Osteocyte (in vitro differentiated cells): Measurements from ENCODE around the gene ALG3. TPM values are rescaled to one million over a fixed set of nuclear protein-coding genes. Genes with fewer than 3 reads are reported as not detected.

ENCODE experiments used
- DNase-seq: peaks from one replicate; pipeline ENCODE4 v3.0.0; 2021; ENCODE audit warnings: mixed read lengths; ENCODE audit not compliant: unreplicated experiment; ENCODE audit errors: extremely low spot score
- H3K27ac Mint-ChIP-seq: one replicate; pipeline ENCODE4 v1.8.0; 2021; ENCODE audit warnings: mild to moderate bottlenecking, mixed read lengths; ENCODE audit not compliant: unreplicated experiment
- H3K27me3 Mint-ChIP-seq: one replicate; pipeline ENCODE4 v1.8.0; 2021; ENCODE audit warnings: mixed read lengths; ENCODE audit not compliant: unreplicated experiment
- H3K36me3 Mint-ChIP-seq: one replicate; pipeline ENCODE4 v1.8.0; 2021; ENCODE audit warnings: mixed read lengths; ENCODE audit not compliant: unreplicated experiment
- H3K4me1 Mint-ChIP-seq: one replicate; pipeline ENCODE4 v1.8.0; 2021; ENCODE audit warnings: mixed read lengths; ENCODE audit not compliant: unreplicated experiment
- H3K4me3 Mint-ChIP-seq: one replicate; pipeline ENCODE4 v1.8.0; 2021; ENCODE audit warnings: mild to moderate bottlenecking, moderate library complexity, mixed read lengths; ENCODE audit not compliant: unreplicated experiment
- H3K9me3 Mint-ChIP-seq: one replicate; pipeline ENCODE4 v1.8.0; 2021; ENCODE audit warnings: mixed read lengths; ENCODE audit not compliant: unreplicated experiment
- CTCF ChIP-seq: fragments of 200-600 bp; sonication (generic); IDR thresholded peaks from 2 replicates; pipeline ENCODE4 v1.5.0; 2021; ENCODE audit warnings: antibody characterized with exemption, mild to moderate bottlenecking, moderate library complexity
- total RNA-seq: library from RNA; stranded (reverse); gene quantifications from 2 replicates; pipeline ENCODE4 v1.2.1, GENCODE V29; 2021

Gene ALG3
- total RNA-seq, 1 donor from 2014 or later = 40.7 TPM

- Mint-ChIP-seq H3K4me1 (no peaks in the 10 kb centered on the region), H3K27me3 (peaks cover 48% of the 10 kb centered on the region), H3K27ac (no peak overlapping the region), H3K4me3 (no peak overlapping the region), H3K36me3 (no peaks in the 10 kb centered on the region), H3K9me3 (no peaks in the 10 kb centered on the region)
- TF ChIP-seq CTCF = no peak
- DNase-seq = no peak
Observed at GRCh38 chr3:184211297-184211696, 37.5 kb downstream of the ALG3 start.

- Mint-ChIP-seq H3K9me3 (no peaks in the 10 kb centered on the region), H3K27ac (no peak overlapping the region), H3K27me3 (peaks cover 45% of the 10 kb centered on the region), H3K4me3 (no peak overlapping the region), H3K4me1 (no peaks in the 10 kb centered on the region), H3K36me3 (no peaks in the 10 kb centered on the region)
- TF ChIP-seq CTCF = no peak
- no peak for DNase-seq
Observed at GRCh38 chr3:184209146-184209923, 39.4 kb downstream of the ALG3 start.

GRCh38 chr3:184203526-184203925, 45.2 kb downstream of the ALG3 start:
- no peaks in the 10 kb centered on the region for H3K36me3 Mint-ChIP-seq
- DNase-seq = no peak
- H3K27ac Mint-ChIP-seq = no peak overlapping the region
- TF ChIP-seq CTCF = no peak
- H3K4me3 Mint-ChIP-seq = no peak overlapping the region
- peaks cover 22% of the 10 kb centered on the region for H3K27me3 Mint-ChIP-seq
- H3K4me1 Mint-ChIP-seq = no peaks in the 10 kb centered on the region
- no peaks in the 10 kb centered on the region for H3K9me3 Mint-ChIP-seq

- Mint-ChIP-seq H3K27me3 (peaks cover 6% of the 10 kb centered on the region), H3K4me1 (no peaks in the 10 kb centered on the region), H3K27ac (no peak overlapping the region), H3K9me3 (no peaks in the 10 kb centered on the region), H3K36me3 (peaks cover 2% of the 10 kb centered on the region), H3K4me3 (no peak overlapping the region)
- TF ChIP-seq CTCF = no peak
- no peak for DNase-seq
Observed at GRCh38 chr3:184200825-184201224, 47.9 kb downstream of the ALG3 start.

- H3K4me3 Mint-ChIP-seq = no peak overlapping the region
- no peak overlapping the region for H3K27ac Mint-ChIP-seq
- no peaks in the 10 kb centered on the region for H3K9me3 Mint-ChIP-seq
- H3K36me3 Mint-ChIP-seq = peaks cover 19% of the 10 kb centered on the region
- no peak for TF ChIP-seq CTCF
- no peaks in the 10 kb centered on the region for H3K4me1 Mint-ChIP-seq
- DNase-seq = no peak
- H3K27me3 Mint-ChIP-seq = peaks cover 3% of the 10 kb centered on the region
Observed at GRCh38 chr3:184198509-184198908, 50.3 kb downstream of the ALG3 start.
